Kidney glomerular epithelial cell (primary cell): ENCODE data around the gene TSPAN7.

ENCODE experiments used
- DNase-seq: peaks from one replicate; lab custom pipeline; 2025; lab: John Stamatoyannopoulos, UW

Gene TSPAN7

DNA sequence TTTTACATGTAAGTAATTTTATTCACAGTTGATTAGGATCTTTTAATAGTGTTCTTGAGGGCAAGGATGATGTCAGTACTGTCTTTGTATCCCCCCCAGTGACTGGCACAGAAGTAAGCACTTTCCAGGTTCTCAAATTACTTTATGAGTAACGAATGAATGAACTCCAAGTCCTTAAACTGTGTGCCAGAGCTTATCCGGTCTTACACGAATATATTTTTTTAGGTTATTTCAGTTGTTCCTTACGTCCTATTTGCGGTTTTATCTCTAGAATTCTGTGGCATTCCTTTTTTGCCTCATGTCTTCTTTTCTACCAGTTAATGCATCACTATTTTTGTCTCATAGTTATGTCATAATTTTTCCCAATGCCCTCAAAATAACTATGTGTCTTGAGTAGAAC, 133.1 kb downstream of the TSPAN7 start:
- DNase-seq = no peak

DNA sequence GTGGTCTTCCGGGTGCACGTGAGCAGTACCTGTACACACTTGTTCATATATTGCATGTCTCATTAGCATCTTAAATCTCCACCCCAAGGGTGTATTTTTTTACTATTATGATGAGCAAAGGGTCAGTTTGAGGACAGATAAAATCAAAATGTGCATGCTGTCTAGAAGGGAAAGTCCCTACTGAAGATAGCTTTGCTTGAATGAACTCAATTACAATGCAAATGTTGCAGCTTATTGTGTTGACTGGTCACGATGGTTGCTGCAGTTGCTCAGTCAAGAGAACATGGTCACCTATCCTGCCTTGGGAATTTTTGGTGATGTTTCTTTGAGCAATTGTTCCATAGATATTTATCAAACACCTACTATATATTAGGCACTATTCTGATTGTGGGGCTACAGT, 136.1 kb downstream of the TSPAN7 start:
- no peak for DNase-seq

DNA sequence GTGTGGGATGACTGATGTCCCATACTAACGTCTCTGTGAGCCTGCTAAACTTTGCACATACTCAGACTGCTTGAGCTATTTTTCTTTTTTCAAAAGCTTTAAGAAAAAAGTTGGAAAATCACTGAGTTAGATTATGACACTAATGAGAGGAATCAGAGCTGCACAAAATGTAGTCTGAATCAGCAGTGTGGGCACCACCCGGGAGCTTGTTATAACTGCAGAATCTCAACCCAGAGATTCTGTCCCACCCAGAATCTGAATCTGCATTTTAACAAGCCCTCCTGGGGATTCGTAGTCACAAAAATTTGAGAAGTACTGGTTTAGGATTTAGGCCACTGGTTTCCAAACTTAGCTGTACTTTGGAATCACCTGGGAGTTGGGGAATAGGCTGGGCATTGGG, 137.8 kb downstream of the TSPAN7 start:
- no peak for DNase-seq

DNA sequence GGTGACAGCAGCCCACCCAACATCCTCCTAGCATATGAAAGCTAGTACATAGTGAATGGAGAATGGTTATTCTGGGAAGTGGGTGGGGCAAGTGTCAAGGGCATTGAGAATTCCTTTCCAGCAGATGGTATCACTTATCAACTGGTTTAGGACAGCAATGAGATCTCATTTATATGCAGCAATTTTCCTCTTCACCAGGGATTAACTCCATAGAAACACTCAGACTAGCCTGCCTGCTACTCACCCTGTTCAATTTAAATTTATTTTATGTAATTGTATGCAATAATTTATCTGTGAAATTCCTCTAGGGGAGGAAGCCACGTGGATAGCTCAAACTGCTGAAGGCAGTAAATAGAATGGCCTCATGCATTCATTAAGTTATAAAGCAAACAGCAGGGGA, 138.4 kb downstream of the TSPAN7 start:
- DNase-seq = no peak

DNA sequence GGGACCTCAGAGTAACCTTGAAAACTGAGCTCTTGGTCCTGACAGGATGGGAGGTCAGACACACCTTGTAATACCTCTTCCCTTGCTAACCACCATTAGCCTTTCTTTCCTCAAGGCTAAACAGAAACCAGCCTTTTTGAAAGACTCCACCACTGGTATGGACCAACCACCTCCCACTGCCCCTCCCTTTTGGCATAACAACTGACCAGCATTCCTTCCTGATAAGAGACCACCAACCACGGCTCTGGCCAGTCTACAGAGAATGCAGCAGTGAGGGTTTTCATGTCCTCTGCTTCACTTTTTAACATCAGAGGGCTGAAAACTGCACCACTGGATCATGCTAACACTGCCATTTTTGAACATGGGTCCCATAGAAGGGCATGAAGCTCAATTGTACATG, 139.7 kb downstream of the TSPAN7 start:
- DNase-seq = no peak

DNA sequence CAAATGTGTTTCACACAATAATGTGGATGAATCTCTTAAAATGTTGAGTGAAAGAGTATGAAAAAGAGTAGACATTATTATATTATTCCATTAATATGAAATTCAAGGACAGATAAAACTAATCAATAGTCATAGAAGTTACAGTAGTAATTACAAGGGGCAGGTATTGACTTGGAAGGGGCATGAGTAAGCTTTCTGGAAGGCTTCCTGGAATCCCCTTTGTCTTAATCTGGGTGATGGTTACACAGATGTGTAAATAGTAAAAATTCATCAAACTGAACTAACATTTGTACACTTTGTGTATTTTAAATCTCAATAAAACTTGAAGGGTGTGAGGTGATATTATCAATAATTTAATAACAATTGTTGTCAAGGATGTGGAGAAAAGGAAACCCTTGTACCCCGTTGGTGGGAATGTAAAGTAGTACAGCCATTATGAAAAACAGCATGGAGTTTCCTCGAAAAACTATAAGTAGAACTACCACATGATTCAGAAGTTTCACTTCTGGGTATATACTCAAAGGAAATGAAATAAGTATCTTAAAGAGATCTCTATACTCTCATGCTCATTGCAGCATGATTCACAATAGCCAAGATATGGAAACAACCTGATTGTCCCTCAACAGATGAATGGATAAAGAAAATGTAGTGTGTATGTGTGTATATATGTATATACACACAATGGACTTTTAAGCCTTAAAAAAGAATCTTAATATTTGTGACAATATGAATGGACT, 143.0 kb downstream of the TSPAN7 start:
- no peak for DNase-seq

DNA sequence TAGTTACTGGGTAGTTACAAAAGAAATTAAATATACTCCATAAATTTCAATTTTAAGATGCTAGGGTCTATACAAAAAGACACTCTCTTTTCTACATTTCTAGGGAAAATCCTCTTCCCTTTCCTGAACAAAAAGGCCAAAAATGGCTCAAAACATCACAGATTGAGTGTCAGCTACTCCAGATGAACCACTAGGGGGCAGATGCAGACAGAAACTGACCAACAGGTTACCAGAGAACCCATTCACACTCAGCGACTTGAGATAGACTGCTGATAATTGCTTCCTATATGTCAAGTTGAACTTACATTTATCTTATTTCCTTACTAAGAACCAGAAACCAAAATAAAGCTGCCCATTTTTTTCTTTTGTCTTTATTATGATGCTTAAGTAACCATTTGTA, 156.5 kb downstream of the TSPAN7 start:
- peak; percentile 2 for DNase-seq

DNA sequence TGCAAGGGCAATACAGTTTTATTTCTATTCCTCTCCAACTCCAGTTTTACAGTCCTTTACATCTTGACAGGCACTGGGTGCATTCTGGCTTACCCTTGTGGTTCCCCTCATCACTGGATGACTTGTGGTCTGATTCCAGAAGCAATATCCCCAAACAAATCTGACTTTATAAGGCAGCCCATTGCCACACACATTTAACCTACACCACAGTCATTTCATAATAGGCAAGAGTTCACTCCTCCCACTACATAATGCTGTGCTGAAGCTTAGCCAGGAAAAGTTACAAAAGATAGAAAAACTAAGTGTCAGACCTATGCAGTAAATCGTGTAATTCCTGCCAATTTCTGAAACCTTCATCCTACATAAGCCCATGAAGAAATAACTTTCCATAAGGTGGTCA, 157.0 kb downstream of the TSPAN7 start:
- DNase-seq = no peak

DNA sequence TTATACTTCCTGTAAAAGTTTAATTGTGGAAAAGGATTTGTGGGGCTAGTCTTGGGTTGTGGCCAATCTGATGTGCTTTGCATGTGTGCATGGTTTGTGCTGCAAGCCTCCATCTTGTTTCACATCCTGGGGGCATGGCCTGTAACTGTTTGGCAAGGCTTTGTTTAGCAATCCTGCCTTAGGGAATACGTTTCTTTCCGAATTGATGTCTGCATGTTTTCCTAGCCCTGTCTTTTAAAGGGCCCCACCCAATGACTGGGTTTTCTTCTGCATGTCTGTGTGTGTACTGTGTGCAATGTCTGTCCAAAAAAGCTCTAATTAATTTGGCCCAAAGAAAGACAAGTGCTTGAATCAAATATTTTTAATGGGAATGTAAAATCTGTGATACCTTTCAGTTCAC, 165.3 kb downstream of the TSPAN7 start:
- no peak for DNase-seq

DNA sequence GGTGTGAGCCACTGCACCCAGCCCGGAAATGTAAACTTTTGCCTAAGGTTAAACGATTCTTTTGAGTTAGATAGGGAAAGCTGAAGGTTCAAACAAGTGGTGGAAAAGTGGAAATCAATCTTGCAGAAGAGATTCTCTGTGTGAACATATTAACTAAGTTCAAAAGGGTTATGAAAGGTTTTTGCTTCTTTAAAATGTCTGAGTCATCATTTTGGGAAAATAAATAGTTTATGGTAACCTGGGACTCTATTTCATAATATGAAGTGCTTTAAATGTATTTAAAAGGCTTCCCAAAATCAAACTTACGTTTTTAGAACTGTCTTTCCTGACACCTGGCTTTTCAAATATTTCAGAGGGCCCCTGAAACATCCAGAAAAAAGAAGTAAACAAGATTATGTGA, 166.3 kb downstream of the TSPAN7 start:
- DNase-seq = no peak

DNA sequence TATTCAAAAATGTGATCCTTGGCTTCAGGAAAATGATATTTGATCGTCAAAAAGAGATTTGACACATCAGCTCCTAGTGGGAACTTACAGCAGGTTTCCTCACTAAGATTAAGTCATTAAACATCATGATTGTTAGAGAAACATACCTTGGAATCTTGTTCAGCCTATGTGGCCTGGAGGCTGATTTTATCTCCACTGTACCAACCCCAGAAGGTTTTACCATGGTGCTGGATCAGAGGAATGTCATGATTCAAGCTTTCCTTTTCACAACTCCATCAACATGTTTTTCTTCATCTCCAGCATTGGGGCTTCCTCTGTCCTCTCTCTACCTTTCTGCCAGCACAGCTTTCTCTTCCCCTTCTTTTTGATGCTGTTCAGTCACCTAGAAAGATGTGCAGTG, 171.5 kb downstream of the TSPAN7 start:
- no peak for DNase-seq
